Sciatic nerve (tissue), 1 donor: ENCODE measurements around the gene TUBB2B. TPM values are rescaled to one million over a fixed set of nuclear protein-coding genes. Genes with fewer than 3 reads are reported as not detected.

Source experiments
- total RNA-seq: library from RNA; stranded (reverse); fragmentation: NEBNext Ultra II Directional; extraction: Animal tissue kit (Norgen Biotek cat#: 25700); gene quantifications from one replicate; pipeline ENCODE4 v1.2.1, GENCODE V29; 2021
- donor health status: DM: no; HTN: no; CAD: no.

Gene TUBB2B
- total RNA-seq, 1 donor from 2014 or later: 39.4 TPM

Other genes starting within 250 kb of the TUBB2B start
- 30.1 TPM for gene NQO2, start 227.8 kb downstream of the TUBB2B start, total RNA-seq
- gene RIPK1, start 159.2 kb downstream of the TUBB2B start, total RNA-seq: 25.9 TPM
- 15.7 TPM for gene BPHL, start 108.9 kb downstream of the TUBB2B start, total RNA-seq
- 53.1 TPM for gene TUBB2A, start 70.1 kb downstream of the TUBB2B start, total RNA-seq
- 21.2 TPM for gene PSMG4, start 31.3 kb upstream of the TUBB2B start, total RNA-seq
- gene SLC22A23, start 229.4 kb upstream of the TUBB2B start, total RNA-seq: 10.3 TPM